Stimulated activated CD4-positive, alpha-beta T cell treated with anti-CD3 and anti-CD28 coated beads, Interleukin-12 subunit alpha, Interleukin-12 subunit beta, amount 100 ng/mL, for 24 hours (primary cell): ENCODE data around the gene IRF4.

ENCODE experiments used
- DNase-seq, 2 experiments: peaks; one replicate each; pipeline ENCODE4 v3.0.0-alpha.2; 2020; ENCODE audit warnings: low read depth in 2 of 2

The IRF4 gene

GRCh38 chr6:391559-392440, at the start of gene IRF4:
Gene IRF4, plus strand, starts transcription at chr6:391752. Its CDS starts 1,401 bp downstream, at chr6:393153.
- DNase-seq, result peak; percentile 67 to 72

- DNase-seq, result no peak
Measured at GRCh38 chr6:341914-342831, 49.4 kb upstream of the IRF4 start.

- DNase-seq, result no peak
Measured at GRCh38 chr6:342832-343179, 48.7 kb upstream of the IRF4 start.

GRCh38 chr6:343226-343935, 48.2 kb upstream of the IRF4 start:
- DNase-seq, result no peak

- no peak for DNase-seq
Measured at GRCh38 chr6:343960-344815, 47.4 kb upstream of the IRF4 start.

- DNase-seq, result no peak
Measured at GRCh38 chr6:344816-345340, 46.7 kb upstream of the IRF4 start.

- no peak for DNase-seq
Measured at GRCh38 chr6:345747-346385, 45.7 kb upstream of the IRF4 start.

- no peak for DNase-seq
Measured at GRCh38 chr6:346386-347030, 45.0 kb upstream of the IRF4 start.

GRCh38 chr6:347232-347631, 44.3 kb upstream of the IRF4 start:
- DNase-seq, result no peak

GRCh38 chr6:347951-348859, 43.3 kb upstream of the IRF4 start:
- no peak for DNase-seq

- DNase-seq, result no peak
Measured at GRCh38 chr6:348860-349396, 42.6 kb upstream of the IRF4 start.

- no peak for DNase-seq
Measured at GRCh38 chr6:349491-349921, 42.0 kb upstream of the IRF4 start.

- DNase-seq, result no peak
Measured at GRCh38 chr6:350371-350770, 41.2 kb upstream of the IRF4 start.

GRCh38 chr6:351011-351866, 40.3 kb upstream of the IRF4 start:
- no peak for DNase-seq

- no peak for DNase-seq
Measured at GRCh38 chr6:351867-352289, 39.7 kb upstream of the IRF4 start.

- DNase-seq, result no peak
Measured at GRCh38 chr6:352474-352873, 39.1 kb upstream of the IRF4 start.

GRCh38 chr6:352896-353470, 38.6 kb upstream of the IRF4 start:
- DNase-seq, result no peak
